GM19239 (cell line): ENCODE measurements around the gene HSPA8.
"Not testable (repeated sequence)": the region's sequence is repeated elsewhere in the genome, so short reads cannot be mapped to it uniquely, and the experiment has no call there.

Experiments used
- DNase-seq: peaks from one replicate; pipeline ENCODE4 v3.0.0; 2011; ENCODE audit warnings: low spot score; ENCODE audit not compliant: insufficient read length
- FAIRE-seq: peaks from 2 replicates; lab custom pipeline; 2011; peaks lifted over from hg19 to GRCh38; lab: Jason Lieb, UNC

Gene HSPA8

DNA sequence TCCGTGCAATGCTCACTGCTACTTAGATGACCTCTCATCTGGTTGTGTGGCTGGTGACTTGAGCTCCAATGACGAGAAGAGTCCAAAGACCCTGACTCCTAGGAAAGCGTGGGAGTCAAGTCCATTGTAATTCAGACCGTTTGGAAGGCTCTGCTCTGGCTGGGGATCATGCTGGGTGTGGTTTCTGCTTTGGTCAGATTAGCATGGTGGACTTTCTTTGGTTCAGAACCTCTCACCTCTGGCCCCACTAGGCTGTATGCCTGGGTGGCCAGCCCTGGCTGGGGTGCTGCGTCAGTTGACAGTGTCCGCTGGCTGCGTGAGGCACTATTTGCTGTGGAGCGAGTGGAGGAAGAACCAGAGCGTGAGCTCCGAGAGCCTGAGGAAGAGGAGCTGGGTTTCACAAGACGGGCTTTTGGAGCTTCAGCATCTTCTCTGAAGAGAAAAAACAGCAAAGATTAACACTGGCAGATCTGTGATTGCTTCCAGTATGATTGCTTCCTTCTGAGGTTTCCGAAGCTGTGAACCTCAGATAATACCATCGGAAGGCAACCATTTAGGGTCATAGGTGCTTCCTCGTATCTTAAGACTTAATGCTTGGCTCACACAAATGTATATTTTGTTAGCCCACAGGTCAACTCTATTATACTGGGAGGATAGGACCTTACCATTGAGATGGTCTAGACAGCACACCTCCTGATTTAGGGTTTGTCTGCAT lies 11.6 kb upstream of the HSPA8 start:
- DNase-seq (no peak), FAIRE-seq (no peak)

DNA sequence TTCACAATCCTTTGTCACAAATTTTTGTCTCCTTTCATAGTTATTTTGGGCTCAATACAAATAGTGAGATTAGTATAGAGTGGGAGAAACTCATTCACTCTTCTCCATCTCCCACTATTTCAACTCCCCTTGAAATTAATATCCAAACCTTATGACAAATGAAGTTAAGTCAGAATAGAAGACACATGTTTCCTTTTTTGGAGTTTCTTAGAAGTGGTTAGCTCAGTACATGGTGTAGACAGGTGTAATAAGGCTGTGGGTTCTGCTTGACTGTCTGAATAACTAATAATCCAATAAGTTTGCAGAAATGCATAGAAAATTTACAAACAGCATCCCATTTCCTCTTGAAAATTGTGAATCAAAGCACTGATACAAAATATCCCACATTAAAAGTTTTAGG lies 10.8 kb upstream of the HSPA8 start:
- FAIRE-seq (no peak), DNase-seq (no peak)

DNA sequence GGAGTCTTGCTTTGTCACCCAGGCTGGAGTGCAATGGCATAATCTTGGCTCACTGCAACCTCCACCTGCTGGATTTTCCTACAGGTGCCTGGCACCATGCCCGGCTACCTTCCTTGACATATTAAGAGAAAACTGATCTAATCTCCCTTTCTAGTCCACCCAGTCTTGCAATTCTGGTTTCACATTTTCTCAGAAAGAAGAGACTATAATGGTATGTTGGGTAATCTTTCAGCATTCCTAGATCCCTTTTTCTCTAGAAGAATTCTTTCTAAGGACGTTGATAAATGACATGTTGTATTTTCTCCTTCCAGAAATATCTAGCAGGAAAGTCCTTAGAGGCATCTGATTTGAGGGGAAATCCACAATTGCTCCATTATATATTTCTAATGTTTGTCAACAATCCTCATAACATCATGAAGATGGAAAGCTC lies 10.4 kb upstream of the HSPA8 start:
- no peak for DNase-seq
- no peak for FAIRE-seq

DNA sequence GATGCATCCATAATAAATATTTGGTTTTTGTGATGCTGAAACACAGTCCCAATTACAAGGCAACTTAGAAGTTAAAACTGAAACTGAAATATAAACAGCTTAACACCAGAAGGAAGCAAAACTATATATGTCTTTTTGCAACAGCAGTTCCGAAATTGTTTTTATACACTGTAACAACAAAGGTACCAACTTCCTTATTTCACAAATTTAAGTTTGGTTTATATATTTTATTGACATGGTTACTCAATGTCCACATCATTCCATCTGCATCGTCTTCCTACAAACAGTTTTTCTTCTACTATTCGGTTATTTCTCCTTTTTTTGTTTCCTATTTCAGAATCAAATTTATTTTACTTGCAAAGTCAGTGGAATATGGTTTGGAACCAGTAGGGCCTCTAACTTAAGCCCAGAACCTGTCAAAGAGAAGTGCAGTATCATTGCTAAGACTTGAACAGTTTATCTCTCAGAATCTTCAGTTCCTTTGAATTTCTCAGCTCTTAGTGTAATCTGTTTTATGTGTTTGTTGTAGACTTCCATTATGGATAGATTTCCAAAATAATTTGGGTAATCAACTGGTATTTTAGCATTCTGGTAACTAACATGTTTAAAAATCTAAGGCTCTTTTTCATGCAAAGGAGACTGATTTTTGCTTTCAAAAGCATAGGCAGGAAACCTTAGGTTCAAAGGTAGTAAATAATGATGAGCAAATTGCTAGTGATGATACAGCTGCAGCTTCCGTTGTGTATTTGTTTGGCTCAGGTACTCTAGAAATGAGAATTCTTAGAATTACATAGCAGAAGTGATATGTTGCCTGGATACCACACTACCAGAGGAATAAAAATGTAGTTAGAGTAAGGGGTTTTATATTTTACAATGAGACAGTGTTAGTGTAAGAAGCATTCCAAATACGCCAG lies 8.2 kb upstream of the HSPA8 start:
- DNase-seq (no peak), FAIRE-seq (peak; percentile 80)

DNA sequence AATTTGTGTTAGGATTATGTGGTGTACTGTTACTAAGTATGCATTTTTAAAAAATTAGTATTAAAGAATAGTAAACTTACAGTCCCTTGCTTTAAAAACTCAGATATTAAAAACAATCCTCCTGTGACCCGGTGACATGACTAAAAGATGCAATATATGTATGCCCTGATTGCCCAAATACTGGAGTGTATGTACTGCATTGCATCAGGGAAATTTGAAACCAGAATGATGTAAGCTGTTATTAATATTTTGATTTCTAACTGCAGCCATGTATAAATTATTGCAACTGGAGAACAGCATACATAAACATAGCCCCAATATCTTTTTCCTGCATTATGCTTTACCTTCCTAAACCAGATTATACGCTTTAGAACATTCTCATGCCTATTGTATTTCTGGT lies 3.7 kb upstream of the HSPA8 start:
- DNase-seq (no peak), FAIRE-seq (peak; percentile 11)

DNA sequence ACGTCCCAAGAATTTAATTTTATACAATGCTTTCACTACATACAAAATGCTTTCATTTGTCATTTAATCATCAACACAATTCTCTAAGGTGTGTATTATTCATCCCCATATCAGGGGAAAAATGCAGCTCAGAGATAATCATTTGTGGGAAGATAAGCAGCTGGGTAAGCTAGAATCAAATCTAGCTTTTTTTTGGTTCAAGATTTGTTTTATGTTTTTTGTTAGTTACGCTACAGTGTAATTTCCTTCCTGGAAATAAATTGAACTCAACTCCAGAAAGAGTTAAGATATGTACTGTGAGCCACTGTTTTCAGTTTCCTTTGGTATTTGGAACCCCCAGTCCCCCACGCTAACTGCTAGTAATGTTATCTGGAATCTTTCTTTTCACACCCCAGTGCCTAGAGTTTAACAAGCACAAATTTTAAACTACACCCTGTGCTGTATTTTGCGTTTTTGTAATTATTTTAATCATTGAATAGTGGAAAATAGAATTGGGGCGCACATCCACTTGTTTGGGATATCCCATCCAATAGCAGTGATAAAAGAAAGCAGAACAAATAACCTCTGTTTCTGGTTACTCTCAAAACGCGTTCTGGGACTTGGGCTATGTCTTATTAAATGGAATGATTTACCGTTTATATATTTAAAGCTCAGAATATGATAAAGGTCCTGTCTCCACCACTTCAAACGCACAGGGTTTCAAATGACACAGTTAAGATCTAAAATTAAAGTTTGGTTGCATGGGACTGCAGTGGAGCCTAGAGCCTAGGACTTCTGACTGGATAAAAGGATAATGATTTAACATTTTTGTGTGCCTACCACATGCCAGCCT lies 2.1 kb upstream of the HSPA8 start:
- DNase-seq (no peak), FAIRE-seq (peak; percentile 60)

DNA sequence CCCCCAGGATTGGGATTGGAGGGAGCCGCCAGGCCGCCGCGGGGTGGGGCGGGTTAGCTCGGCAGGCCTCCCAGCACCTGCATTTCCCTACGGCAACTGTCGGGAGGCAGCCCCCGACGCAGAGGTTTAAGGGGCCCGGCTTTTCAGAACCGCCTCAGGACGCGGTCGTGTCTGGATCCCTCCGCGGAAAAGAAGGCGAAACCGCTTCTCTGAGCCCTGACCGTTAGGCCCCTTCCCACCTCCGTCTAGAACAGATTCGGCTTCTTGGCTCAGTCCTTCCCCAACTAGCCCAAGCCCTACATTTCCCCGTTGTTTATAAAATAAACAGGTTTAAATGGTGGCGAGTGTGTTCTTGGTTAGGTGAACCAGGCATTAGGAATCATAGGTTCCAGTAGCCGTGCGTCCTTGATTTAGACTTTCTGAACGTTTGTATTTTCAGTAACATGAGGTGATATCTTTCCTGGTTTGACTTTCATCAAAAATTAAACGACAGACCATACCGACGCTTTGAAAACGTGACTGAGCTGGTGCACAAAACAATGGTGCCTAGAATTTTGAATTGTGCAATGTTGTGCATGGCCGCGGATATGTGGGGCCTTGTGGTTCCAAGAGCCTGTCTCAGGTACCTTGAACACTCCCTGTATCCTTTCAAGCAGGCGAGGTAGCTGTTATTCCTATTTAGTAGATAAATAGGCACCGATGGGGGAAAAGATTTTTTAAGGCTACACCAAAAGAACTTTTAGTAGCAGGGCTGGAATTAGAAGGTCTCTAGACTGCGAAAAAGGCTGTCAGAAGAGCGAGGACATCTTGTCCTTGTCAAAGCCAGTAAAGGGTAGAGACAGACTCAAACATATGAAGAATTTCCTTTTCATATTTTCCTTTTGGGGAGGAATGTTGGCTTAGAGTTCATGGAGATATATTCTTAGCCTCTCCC lies 1.2 kb upstream of the HSPA8 start:
- peak; percentile 56 for FAIRE-seq
- no peak for DNase-seq

DNA sequence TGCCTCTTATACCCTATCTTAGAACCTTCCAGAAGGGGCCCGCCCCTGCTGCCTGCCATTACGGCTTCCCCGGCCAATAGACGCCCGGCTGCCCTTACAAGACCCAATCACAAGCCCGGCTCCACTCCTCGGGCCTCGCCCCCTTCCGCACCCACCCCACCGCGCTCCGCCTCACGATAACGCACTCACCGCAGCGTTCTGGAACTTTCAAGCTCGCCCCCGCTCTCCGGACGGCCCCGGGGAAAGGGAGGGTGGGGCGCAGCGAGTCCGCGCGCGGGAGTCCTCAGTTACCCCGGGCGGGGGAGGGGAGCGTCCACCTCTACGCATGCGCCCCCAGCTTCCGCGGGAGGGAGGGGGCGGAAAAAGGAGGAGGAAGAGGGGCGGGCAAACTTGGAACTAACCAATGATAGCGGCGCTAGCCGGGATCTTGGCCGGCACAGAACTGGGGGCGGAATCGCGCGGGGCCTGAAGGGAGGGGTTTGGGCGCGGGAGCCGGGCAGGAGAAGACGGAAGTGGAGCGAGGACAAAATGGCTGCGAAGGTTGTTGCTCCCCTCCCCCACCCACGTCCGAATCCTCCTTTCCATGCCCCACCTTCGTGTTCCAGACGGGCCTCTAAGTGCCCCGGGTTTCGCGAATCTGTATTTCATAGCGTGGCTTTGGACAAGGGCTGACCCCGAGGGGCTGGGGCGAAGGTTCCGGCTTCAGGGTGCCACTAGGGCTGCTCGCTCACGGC lies 389 bp upstream of the HSPA8 start:
- FAIRE-seq = peak; percentile 91
- peak; percentile 67 for DNase-seq

DNA sequence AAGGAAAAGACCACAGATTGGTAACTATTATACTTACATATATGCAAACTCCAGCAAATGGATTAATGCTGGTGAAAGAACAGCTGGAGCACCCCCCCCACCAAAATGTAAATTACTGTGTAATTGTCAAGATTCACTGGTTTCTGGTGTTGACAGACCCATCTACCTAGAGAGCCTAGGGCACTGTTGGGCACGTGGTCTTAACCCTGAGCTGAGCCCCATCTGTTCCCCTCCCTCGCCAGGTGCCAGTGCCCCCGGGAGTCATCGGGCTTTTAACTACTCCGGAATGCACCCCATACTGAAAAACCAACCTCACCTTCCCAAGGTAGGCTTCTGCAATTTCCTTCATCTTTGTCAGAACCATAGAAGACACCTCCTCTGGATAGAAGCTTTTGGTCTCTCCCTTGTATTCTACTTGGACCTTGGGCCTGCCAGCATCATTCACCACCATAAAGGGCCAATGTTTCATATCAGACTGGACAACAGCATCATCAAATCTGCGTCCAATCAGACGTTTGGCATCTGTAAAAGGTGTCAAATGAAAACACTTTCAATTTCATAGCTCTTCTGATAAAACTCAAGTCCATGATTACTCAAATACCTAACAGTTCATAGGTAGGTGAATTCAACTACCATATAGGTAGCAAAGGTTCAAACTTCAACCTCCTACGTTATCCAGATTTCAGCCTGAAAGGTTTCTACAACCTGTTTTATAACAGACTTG lies 1.5 kb downstream of the HSPA8 start:
- FAIRE-seq (no peak), DNase-seq (no peak)

DNA sequence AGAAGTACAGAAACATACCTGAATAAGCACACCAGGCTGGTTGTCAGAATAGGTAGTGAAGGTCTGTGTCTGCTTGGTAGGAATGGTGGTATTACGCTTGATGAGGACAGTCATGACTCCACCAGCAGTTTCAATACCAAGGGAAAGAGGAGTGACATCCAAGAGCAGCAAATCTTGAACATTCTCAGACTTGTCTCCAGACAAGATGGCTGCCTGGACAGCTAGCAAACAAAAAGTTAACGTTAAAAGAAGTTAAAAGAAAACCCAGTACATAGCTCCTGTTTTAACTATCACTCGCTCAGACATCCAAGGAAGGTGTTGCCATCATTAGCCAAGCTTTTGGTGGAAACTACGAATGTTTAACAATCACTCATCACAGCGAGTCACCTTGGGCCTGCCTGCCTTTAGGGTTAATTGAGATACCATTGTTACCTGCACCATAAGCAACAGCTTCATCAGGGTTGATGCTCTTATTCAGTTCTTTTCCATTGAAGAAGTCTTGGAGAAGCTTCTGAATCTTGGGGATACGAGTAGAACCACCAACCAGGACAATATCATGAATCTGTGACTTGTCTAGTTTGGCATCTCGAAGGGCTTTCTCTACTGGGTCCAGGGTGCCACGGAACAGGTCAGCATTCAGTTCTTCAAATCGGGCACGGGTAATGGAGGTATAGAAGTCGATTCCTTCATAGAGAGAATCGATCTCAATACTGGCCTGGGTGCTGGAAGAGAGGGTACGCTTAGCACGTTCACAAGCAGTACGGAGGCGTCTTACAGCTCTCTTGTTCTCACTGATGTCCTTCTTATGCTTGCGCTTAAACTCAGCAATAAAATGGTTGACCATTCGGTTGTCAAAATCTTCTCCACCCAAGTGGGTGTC lies 2.7 kb downstream of the HSPA8 start:
- FAIRE-seq, DNase-seq: not testable (repeated sequence)

DNA sequence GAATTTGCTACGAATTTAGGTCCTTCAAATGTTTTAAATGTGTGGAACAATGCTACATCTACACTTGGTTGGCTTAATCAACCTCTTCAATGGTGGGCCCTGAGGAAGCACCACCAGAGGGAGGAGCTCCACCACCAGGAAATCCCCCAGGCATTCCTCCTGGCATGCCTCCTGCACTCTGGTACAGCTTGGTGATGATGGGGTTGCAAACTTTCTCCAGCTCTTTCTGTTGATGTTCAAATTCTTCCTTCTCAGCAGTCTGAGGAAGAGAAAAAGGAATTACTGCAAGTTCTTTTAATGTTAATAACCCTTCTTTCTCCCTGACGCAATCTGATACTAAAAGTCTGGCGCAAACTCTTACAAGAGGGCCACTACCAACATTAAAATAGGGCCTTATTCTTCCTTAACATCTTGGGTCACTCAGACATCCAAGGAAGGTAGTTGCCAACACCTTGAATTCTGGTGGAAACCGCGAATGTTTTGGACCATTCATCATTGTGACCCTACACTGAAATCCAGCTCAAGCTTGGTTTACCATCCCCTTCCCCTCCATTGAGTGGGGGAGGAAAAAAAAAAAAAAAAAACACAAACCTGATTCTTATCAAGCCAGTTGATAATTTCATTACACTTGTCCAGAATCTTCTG lies 4.2 kb downstream of the HSPA8 start:
- FAIRE-seq (no peak), DNase-seq (no peak)

DNA sequence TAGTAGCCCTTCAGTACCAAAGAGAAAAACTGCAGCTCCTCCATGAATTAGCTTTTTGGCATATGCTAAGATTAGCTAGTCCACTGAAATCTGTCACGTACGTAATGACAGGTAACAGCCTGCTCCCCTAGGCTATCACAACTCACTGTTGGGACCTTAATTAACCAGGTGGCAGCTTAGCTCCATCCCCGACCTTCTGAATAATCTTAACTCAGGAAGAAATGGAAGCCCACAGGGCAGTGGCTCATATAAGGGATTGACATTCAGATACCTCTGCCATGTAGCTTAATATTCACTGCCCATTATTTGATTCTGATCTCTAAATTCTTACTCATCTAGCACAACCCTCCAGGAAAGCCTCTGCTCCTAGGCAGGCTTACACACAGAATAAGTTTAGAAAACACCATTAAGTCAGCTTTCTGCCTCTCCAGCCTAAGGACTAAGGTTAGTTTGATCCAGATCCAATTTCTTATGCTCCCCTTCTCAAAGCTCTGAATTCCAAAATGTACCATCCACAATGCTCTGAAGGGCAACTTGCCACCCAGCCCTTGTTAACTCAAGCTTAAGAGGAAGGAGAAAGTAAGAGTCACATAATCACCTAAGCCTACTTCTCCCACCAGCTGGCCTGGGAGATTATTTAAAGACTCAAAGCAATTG lies 5.0 kb downstream of the HSPA8 start:
- FAIRE-seq = no peak

DNA sequence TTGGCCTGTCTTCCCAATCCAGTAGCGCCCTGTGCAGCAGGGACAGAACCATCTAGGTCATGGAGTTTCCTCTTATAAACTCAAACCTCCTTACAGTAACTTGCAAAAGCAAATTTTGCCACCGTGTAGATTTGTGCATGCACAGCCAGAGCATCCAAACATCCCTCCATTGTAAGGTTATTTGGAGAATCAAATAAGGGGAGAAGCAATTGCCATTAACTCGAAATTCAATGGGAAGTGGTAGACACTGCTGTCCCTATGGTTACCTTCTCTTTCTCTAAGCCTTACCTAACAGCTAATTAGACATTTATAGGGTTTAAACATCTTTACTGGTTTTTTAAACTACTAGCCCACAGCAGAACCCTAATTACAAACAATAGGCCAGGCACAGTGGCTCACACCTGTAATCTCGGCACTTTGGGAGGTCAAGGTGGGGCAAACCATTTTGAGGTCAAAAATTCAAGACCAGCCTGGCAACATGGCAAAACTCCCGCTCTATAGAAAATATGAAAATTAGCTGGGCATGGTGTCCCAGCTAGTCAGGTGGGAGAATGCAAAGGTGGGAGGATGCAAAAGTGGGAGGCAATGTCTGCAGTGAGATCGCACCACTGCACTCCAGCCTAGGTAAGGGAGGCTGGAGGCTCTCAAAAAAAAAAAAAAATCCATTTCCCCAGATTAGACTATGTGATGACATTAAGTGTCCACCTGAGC lies 6.6 kb downstream of the HSPA8 start:
- FAIRE-seq (no peak), DNase-seq (no peak)

More for the DNA sequence above, 5.0 kb downstream of the HSPA8 start:
- no peak for DNase-seq

DNA sequence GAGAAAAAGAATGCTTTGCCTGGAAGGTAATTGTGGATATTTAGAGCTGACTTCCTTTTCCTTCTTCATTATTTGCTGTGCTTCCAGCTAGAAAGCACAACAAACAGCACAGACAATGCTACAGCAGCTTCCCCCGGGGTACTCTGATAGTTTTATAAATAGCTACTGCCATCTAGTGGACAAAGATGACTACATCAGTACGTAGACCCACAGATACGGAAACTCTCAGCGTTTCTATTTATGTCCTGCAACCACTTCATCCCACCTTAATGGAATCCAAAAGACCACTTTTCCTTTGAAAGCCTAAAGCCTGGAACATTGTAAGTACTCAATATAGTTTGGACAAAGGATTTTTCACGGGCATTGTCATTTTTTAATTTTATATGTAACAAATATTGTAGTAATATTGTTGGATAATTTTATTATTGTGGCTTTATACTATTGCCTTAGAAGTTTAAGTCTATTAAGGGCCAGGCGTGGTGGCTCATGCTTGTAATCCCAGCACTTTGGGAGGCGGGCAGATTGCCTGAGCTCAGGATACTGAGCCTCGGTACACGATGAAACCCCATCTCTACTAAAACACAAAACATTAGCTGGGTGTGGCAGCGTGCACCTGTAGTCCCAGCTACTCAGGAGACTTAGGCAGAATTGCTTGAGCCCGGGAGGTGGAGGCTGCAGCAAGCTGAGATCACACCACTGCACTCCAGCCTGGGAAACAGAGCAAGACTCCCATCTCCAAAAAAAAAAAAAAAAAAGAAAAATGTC lies 7.5 kb downstream of the HSPA8 start:
- FAIRE-seq = peak; percentile 75
- peak; percentile 31 for DNase-seq
